Suprapubic skin (tissue), 4 donors: Measurements from ENCODE around the gene ENGASE. TPM values are rescaled to one million over a fixed set of nuclear protein-coding genes. Genes with fewer than 3 reads are reported as not detected.

Source experiments
- DNase-seq, 2 donors: peaks; one replicate each; pipeline ENCODE4 v3.0.0-alpha.2; 2019; ENCODE audit warnings: low spot score in 2 of 2
- H3K27ac ChIP-seq: fragments of 200-600 bp; sonication (generic); one replicate; pipeline ENCODE4 v1.5.1; 2019
- H3K27me3 ChIP-seq: fragments of 200-600 bp; sonication (generic); one replicate; pipeline ENCODE4 v1.5.1; 2019
- H3K36me3 ChIP-seq: fragments of 200-600 bp; sonication (generic); one replicate; pipeline ENCODE4 v1.5.1; 2019
- H3K4me1 ChIP-seq: fragments of 200-600 bp; sonication (generic); one replicate; pipeline ENCODE4 v1.5.1; 2019
- H3K4me3 ChIP-seq: fragments of 200-600 bp; sonication (generic); one replicate; pipeline ENCODE4 v1.5.1; 2019; ENCODE audit warnings: mild to moderate bottlenecking
- H3K9me3 ChIP-seq: fragments of 200-600 bp; sonication (generic); one replicate; pipeline ENCODE4 v1.5.1; 2019
- CTCF ChIP-seq, 2 donors: fragments of 200-600 bp in 1 of 2; fragments of 450-650 bp in 1 of 2; sonication (generic) in 1 of 2; IDR thresholded peaks; one replicate each; pipeline ENCODE4 v1.5.1; 2016 to 2019; ENCODE audit warnings: antibody characterized with exemption in 2 of 2, mild to moderate bottlenecking in 1 of 2, moderate library complexity in 1 of 2
- EP300 ChIP-seq: sonication (generic); formaldehyde crosslinking; IDR thresholded peaks from one replicate; pipeline ENCODE4 v1.6.1; 2017; ENCODE audit warnings: antibody characterized with exemption
- POLR2A ChIP-seq, 2 donors: fragments of 450-650 bp; IDR thresholded peaks; one replicate each; pipeline ENCODE4 v1.6.1; 2017; ENCODE audit warnings: antibody characterized with exemption in 2 of 2, mild to moderate bottlenecking in 2 of 2, moderate library complexity in 2 of 2
- POLR2AphosphoS5 ChIP-seq, 3 donors: sonication (generic); formaldehyde crosslinking; IDR thresholded peaks; one replicate each; pipeline ENCODE4 v1.6.1; 2017; ENCODE audit warnings: antibody characterized with exemption in 3 of 3
- WGBS: methylation state at CpG from one replicate; pipeline ENCODE4 v1.1.5; 2018; 5-methylcytosine and 5-hydroxymethylcytosine counted together
- total RNA-seq, 4 donors: library from RNA; depleted of rRNA; stranded (reverse); fragments of >200 nt; gene quantifications; one replicate each; pipeline ENCODE4 v1.1.0, GENCODE V29; 2016

Gene ENGASE
- total RNA-seq, 4 donors from 2014 or later, result 20.6 to 87.6 (median 38.4) TPM

- Histone ChIP-seq H3K36me3 (no peaks in the 10 kb centered on the region), H3K9me3 (no peaks in the 10 kb centered on the region), H3K4me1 (peaks cover 21% of the 10 kb centered on the region), H3K27me3 (peaks cover 75% of the 10 kb centered on the region), H3K27ac (no peak overlapping the region), H3K4me3 (no peak overlapping the region)
- DNase-seq, result no peak
- no peak for TF ChIP-seq CTCF (IDR thresholded peaks at IDR 0.05)
- TF ChIP-seq POLR2AphosphoS5 (IDR thresholded peaks at IDR 0.05), result no peak
- no peak for TF ChIP-seq EP300
- 35% methylated on average over 8 of the region's 8 CpGs for WGBS
These were observed 18.6 kb downstream of the ENGASE start for GRCh38 chr17:79093270-79093669.

- Histone ChIP-seq H3K27ac (no peak overlapping the region), H3K4me1 (peaks cover 21% of the 10 kb centered on the region), H3K27me3 (peaks cover 85% of the 10 kb centered on the region), H3K36me3 (no peaks in the 10 kb centered on the region), H3K4me3 (no peak overlapping the region), H3K9me3 (no peaks in the 10 kb centered on the region)
- no peak for TF ChIP-seq CTCF (IDR thresholded peaks at IDR 0.05)
- TF ChIP-seq POLR2A (IDR thresholded peaks at IDR 0.05), result no peak
- no peak for TF ChIP-seq EP300
- no peak for TF ChIP-seq POLR2AphosphoS5 (IDR thresholded peaks at IDR 0.05)
- WGBS, result 63% methylated on average over 8 of the region's 17 CpGs
- DNase-seq, result no peak
These were observed 19.6 kb downstream of the ENGASE start for GRCh38 chr17:79094261-79094660.

GRCh38 chr17:79095345-79096055, 20.9 kb downstream of the ENGASE start:
- H3K4me3 ChIP-seq, result no peak overlapping the region
- TF ChIP-seq POLR2A (IDR thresholded peaks at IDR 0.05), result no peak
- no peak for TF ChIP-seq POLR2AphosphoS5 (IDR thresholded peaks at IDR 0.05)
- TF ChIP-seq CTCF (IDR thresholded peaks at IDR 0.05), result no peak
- TF ChIP-seq EP300, result no peak
- H3K27me3 ChIP-seq, result peaks cover 97% of the 10 kb centered on the region

GRCh38 chr17:79096477-79096876, 21.9 kb downstream of the ENGASE start:
- peaks cover 7% of the 10 kb centered on the region for H3K4me1 ChIP-seq

More at GRCh38 chr17:79095345-79096055, 20.9 kb downstream of the ENGASE start:
- 59% methylated on average over 12 of the region's 15 CpGs for WGBS
- Histone ChIP-seq H3K36me3 (no peaks in the 10 kb centered on the region), H3K27ac (no peak overlapping the region), H3K9me3 (no peaks in the 10 kb centered on the region), H3K4me1 (peaks cover 10% of the 10 kb centered on the region)
- DNase-seq, result no peak

More at GRCh38 chr17:79096477-79096876, 21.9 kb downstream of the ENGASE start:
- Histone ChIP-seq H3K27me3 (peaks cover 100% of the 10 kb centered on the region), H3K27ac (no peak overlapping the region), H3K4me3 (no peak overlapping the region), H3K9me3 (no peaks in the 10 kb centered on the region), H3K36me3 (no peaks in the 10 kb centered on the region)
- 21% methylated on average over 16 of the region's 16 CpGs for WGBS
- no peak for DNase-seq
- TF ChIP-seq CTCF (IDR thresholded peaks at IDR 0.05) (no peak), EP300 (no peak), POLR2A (IDR thresholded peaks at IDR 0.05) (no peak), POLR2AphosphoS5 (IDR thresholded peaks at IDR 0.05) (no peak)
